Head of caudate nucleus (tissue), 42 donors: ENCODE data around the gene GPR50.

Experiments used
- DNase-seq, 42 donors: peaks; one replicate each; pipeline versions ENCODE4 v3.0.0 to v3.0.0-alpha.2; 2020 to 2021; ENCODE audit warnings: mixed read lengths in 7 of 42
- intact Hi-C: fragments of 100-400 bp; cut with DNase I; formaldehyde crosslinking; loops from one replicate; pipeline ENCODE4 v1.15.0; 2022

The GPR50 gene

GRCh38 chrX:151176231-151176750 lies at the start of gene GPR50:
Gene GPR50 (plus strand): TSS chrX:151176584. CDS start chrX:151176722, 138 bp downstream.
- intact Hi-C loops: no loop called here
- no peak for DNase-seq

GRCh38 chrX:151132531-151132930 lies 43.9 kb upstream of the GPR50 start:
- intact Hi-C loops: no loop called here
- no peak for DNase-seq

DNA sequence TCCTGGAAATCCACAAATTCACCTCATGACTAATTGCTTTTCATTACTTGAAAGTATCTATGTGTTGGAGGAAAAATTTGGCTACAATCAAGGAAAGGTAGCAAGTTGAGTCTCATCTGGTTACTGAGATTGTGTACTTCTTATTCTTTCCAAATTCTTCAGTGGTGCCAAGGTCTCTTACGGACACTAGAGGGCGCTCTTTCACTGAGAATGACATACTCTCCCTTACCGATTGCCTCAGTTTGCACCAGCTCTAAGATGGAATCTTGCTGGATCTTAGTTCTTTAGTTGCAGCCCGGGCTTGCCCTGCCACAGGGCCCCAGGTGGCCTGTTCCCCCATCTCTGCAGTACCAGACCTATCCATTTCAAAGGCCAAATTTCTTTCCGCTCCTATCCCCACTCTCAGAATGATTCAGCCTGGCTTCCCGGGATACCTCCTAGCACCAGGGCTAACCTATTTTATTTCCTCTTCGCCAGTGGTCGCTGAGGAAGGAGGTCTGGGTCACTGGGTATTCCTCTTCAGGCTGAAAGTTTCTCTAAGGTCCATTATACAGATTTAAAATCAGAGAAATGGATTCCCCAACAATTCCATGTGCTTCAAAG lies 24.6 kb upstream of the GPR50 start:
- intact Hi-C loops: no loop called here
- peak in 31 of 42 donors; percentile 2 to 74 (median 40) for DNase-seq

DNA sequence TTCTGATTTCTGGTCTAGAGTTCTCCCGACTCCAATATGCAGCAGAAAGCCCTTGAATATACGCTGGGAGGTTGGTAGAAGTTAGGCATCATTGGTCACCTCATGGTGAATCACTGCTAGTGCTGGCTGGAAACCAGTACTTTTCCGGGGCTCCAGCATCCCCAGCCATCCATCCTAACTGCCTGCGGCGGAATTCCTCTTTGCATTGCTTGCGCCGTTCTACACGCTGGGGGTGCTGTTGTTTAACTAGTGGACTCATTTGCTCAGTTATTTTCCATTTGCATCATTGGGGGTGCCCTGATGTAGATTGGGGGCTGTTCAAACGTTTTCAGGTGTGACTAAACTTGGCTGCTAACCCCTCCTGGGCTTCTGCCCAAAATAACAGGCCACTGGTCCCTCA lies 23.3 kb upstream of the GPR50 start:
- intact Hi-C loops: no loop called here
- DNase-seq: peak in 26 of 42 donors; percentile 1 to 61 (median 32)

DNA sequence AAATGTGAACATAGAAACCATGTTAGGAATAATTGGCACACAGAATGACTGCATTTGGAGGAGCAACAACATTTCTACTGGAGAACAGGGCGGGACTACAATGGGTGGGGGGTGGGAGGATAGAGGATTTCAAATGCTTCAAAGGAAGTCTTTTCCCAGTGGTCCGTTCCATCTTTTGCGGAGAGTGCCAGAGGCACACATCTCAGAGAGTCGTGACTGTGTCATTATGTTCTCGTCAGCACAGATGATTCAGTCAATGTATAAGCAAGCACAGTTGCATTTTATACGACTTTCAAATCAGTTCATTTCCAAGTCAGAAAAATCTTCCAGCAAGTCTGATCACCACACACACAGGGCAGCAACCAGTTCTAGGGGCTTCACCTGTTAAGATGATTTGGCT lies 22.7 kb upstream of the GPR50 start:
- DNase-seq: peak in 5 of 42 donors; percentile 1 to 35 (median 10)
- intact Hi-C loops: no loop called here

GRCh38 chrX:151155234-151155633 lies 21.1 kb upstream of the GPR50 start:
- intact Hi-C loops: no loop called here
- no peak for DNase-seq

DNA sequence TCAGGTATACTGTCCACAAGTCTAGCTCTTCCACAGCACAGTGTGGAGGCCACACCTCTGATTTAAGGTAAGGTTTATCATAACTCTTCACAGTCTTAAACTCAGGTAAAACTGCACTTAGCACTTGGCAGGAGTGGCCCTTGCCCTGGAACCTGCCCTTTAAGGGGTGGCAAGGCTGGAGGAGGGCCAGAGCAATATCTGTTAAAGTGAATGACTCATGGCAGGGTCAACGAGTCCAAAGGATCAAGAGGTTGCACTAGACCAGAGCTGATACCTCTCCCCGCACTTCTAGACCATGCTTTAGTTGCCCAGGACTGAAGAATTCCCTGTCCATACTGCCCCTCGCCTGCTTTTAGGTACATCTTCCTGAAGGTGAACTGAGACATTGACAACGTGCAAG lies 14.7 kb upstream of the GPR50 start:
- no peak for DNase-seq
- intact Hi-C loops: no loop called here

GRCh38 chrX:151167791-151168345 lies 8.5 kb upstream of the GPR50 start:
- DNase-seq: no peak
- intact Hi-C loops: no loop called here

DNA sequence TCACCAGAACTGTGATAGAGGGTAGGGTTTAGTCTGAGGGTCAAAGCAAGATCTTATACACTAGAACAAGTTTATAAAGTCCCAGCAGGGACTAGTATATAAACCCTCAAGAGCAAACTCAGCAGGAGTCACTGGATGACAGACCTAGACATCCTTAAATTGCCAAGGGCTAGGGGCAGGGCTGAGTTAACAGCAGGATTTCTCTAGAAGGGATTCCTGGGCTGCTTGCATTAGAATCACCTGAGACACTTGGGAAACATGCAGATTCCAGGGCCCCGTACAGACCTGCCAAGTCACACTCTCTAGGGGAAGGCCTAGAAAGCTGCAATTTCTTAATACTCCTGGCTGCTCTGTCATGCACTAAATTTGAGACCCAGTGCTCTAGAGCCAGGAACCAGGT lies 6.6 kb upstream of the GPR50 start:
- intact Hi-C loops: no loop called here
- DNase-seq: no peak

GRCh38 chrX:151174581-151175282 lies 1.7 kb upstream of the GPR50 start:
- no peak for DNase-seq
- intact Hi-C loops: no loop called here

GRCh38 chrX:151175283-151176062 lies 911 bp upstream of the GPR50 start:
- DNase-seq: no peak
- intact Hi-C loops: no loop called here

GRCh38 chrX:151177141-151178027 lies 1.0 kb downstream of the GPR50 start:
- DNase-seq: no peak
- intact Hi-C loops: no loop called here

GRCh38 chrX:151178746-151179145 lies 2.4 kb downstream of the GPR50 start:
- no peak for DNase-seq
- intact Hi-C loops: no loop called here

- intact Hi-C loops: no loop called here
Measured at GRCh38 chrX:151180400-151180799, 4.0 kb downstream of the GPR50 start.

GRCh38 chrX:151181088-151181487 lies 4.7 kb downstream of the GPR50 start:
- no peak for DNase-seq
- intact Hi-C loops: no loop called here

More at GRCh38 chrX:151180400-151180799, 4.0 kb downstream of the GPR50 start:
- no peak for DNase-seq

GRCh38 chrX:151183233-151183753 lies 6.9 kb downstream of the GPR50 start:
- DNase-seq: no peak
- intact Hi-C loops: no loop called here

- intact Hi-C loops: no loop called here
- DNase-seq: no peak
Measured at GRCh38 chrX:151183912-151184565, 7.7 kb downstream of the GPR50 start.

GRCh38 chrX:151184705-151185104 lies 8.3 kb downstream of the GPR50 start:
- intact Hi-C loops: no loop called here

More at GRCh38 chrX:151184705-151185104, 8.3 kb downstream of the GPR50 start:
- no peak for DNase-seq
